ENCODE results near the gene FXYD3.

FXYD3 gene

GRCh38 chr19:35160629-35161433 lies 45.2 kb downstream of the FXYD3 start:
- no peak for DNase-seq (ENCODE audit: low read depth in 2 of 2)

- DNase-seq (ENCODE audit: low read depth in 2 of 2) = no peak
Observed at GRCh38 chr19:35161434-35161743, 45.8 kb downstream of the FXYD3 start.

- DNase-seq (ENCODE audit: low read depth in 2 of 2) = no peak
Observed at GRCh38 chr19:35162471-35163326, 47.1 kb downstream of the FXYD3 start.

DNA sequence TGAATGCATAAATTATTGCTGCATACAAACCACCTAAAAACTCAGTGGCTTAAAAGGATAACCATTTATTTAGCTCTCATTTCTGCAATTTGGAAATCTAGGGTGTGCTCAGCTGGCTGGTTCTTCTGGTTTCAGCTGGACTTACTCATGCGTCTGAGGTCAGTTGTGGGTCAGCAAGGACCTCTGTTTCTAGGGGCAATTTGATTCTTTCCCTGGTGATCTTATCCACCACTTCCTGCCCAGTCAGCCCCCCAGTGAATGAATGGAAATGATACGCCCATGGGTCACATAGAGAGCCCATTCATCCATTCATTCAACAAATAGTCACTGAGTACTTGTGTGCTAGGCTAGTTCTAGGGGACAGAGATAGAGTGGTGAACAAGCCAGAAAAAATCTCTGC lies 48.8 kb downstream of the FXYD3 start:
- DNase-seq (ENCODE audit: low read depth in 2 of 2) = no peak

- no peak for DNase-seq (ENCODE audit: low read depth in 2 of 2)
Observed at GRCh38 chr19:35165200-35166058, 49.8 kb downstream of the FXYD3 start.

DNA sequence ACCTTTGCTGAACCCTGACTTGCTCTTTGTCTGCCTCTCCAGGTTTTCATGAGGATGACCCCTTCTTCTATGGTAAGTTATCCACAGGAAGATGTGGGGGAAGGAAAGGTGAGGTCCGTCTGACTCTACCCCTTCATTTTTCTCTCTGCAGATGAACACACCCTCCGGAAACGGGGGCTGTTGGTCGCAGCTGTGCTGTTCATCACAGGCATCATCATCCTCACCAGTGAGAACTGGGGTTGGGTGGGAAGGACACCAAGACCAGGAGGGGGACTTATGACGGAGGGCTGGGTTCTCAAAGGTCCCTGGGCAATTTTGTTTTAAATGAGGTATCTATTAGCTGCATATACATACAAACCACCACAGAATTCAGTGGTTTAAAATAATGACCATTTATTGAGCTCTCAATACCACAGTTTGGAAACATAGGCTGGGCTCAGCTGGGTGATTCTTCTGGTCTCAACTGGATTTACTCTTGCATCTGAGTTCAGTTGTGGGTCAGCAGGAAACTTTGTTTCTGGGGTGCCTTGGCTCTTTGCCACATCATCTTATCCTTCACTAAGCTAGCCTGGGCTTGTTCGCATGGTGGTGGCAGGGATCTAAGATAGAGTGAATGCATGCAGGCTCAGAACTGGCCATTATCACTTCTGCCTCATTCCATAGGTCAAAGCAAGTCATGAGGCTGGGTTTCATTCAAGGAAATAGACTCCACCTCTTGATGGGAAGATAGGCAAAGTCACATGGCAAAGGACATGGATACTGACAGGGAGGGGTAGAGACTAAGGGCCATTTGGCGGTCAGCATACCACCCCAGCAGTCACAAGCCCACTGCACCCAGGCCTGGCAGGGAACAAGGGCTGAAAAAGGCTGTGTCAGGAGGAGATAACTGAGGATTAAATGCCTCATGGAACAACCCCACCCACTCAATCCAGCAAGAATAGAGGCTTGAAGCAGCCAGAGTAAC lies 50.8 kb downstream of the FXYD3 start:
- DNase-seq (ENCODE audit: low read depth in 2 of 2) = no peak

- no peak for DNase-seq (ENCODE audit: low read depth in 2 of 2)
Observed at GRCh38 chr19:35167251-35168119, 51.9 kb downstream of the FXYD3 start.

- no peak for DNase-seq (ENCODE audit: low read depth in 2 of 2)
Observed at GRCh38 chr19:35168196-35168595, 52.6 kb downstream of the FXYD3 start.

DNA sequence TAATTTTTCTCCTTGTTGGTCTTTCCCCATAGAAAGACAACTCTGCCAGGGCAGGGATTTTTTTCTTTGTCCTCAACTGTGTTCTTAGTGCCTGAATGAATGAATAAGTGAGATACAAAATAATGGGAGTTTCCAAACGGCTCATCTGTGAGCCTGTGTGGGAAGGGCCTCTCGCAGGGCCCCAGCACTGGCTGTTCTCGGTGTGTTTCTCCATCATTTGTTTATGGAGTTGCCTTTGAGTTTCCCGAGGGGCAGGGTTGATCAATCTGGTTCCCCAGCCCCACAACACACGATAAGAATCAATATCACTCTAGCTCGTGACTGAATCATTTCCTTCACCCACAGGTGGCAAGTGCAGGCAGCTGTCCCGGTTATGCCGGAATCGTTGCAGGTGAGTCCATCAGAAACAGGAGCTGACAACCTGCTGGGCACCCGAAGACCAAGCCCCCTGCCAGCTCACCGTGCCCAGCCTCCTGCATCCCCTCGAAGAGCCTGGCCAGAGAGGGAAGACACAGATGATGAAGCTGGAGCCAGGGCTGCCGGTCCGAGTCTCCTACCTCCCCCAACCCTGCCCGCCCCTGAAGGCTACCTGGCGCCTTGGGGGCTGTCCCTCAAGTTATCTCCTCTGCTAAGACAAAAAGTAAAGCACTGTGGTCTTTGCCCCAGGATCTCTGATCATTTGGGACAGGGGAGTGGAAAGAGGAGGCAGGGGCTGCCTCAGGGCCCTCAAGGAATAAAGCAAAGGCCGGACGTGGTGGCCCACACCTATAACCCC lies 53.8 kb downstream of the FXYD3 start:
- no peak for DNase-seq (ENCODE audit: low read depth in 2 of 2)

DNA sequence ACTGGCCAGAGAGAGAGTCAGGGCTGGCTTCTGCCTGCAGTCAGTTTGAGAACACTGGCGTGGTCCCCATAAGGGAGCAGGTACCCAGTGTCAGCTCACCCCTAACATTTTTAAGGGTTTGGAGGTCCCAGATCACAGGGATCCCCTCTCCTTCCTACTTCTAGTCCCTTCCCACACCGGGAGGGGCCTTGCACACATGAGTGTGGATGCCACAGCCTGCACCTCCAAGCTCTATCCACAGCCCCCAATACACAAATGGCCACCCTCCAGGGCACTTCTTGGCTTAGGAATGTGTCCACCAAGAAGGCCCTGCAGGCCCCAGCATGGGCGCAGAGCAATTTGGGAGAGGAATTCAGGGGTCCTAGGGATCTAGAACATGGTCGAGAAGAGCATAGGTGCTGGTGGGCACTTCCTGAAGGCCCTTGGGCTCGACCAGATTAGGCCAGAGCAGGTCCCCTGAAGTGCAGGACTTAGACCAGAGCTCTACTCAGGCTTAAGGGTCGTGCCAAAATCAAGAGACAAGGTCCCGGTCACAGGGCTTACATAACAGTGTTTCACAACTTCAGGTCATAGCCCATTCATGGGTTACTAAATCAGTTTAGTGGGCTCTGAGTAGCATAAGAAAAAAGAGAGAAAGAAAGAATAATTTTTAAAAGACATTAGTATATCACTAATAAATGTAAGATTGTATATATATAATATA lies 54.9 kb downstream of the FXYD3 start:
- DNase-seq (ENCODE audit: low read depth in 2 of 2) = no peak

- no peak for DNase-seq (ENCODE audit: low read depth in 2 of 2)
Observed at GRCh38 chr19:35171730-35172129, 56.1 kb downstream of the FXYD3 start.
